ENCODE measurements around the gene KASH5. TPM values are rescaled to one million over a fixed set of nuclear protein-coding genes. Genes with fewer than 3 reads are reported as not detected.

Gene KASH5
- total RNA-seq, 1 experiment from 2014 or later = not detected

DNA sequence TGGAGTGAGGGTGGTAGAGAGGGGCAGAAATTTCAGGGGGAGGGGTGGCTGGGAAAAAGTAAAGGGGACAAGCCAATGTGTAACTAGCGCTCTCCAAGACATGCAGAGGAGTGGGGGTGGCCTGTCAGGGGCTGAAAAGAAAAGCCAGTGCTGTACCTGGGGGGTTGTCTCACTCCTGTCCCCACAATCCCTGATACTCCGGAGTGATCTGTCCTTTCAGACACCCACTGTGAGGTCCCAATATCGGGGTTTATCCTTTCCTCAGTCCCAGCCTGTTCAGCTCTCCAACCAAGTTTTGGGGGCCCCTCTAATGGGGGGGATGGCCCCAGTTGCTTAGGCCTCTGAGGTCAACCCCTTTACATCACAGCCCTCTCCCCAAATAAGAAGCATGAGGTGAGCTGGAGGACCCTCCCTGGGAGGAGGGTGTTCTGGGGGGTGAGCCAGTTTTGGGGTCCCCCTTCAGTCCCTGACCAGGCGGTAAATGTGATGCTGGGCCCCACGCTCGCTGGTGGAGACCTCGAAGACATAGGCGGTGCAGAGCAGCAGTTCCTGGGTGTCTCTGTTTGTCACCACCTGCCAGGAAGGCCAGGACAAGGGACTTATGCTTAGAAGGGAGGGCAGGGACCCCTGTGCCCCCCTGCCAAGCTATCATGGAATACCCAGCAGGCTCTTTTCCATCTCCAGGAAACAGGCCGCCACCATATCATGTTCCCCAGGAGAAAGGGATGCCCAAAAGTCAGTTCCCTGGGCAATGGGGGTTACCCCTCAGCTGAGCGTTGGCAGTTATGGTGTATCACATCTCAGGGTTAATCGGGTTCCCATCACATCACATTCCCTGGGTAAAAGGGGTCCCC, 47.0 kb upstream of the KASH5 start:
- Histone ChIP-seq H3K9me2 (replicated peaks; ENCODE audit: low read length) (no peaks in the 10 kb centered on the region), H4K20me1 (ENCODE audit: low read length) (no peaks in the 10 kb centered on the region)
- ATAC-seq = no peak

DNA sequence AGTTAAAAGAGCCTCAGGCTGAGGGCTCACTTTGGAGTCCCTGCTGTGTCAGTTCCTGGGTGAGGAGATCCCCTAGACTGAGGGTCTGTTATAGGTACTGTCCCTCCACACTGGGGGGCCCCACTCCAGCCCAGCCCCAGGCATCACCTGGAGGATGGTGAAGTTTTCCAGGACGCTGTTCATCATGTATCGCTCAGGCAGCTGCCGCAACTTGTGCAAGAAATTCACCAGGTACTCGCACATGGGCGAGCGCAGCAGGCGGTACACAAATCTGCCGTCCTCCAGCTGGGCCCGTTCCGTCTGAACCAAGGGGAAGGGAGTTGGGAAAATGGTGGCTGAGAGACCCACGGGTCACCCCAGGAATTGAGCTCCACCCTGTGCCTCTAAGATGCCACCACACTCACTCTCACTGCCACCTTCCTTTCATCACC, 45.7 kb upstream of the KASH5 start:
- no peak overlapping the region for H3K4me3 ChIP-seq (ENCODE audit: low read length)
- H3K36me3 ChIP-seq (ENCODE audit: low read depth, low read length) = peaks cover 36% of the 10 kb centered on the region; the same call in 1 of the 2 replicates
- TF ChIP-seq EZH2phosphoT487 (IDR thresholded peaks at IDR 0.05; ENCODE audit: borderline replicate concordance, low read length) (no peak), EZH2 (IDR thresholded peaks at IDR 0.05; ENCODE audit: low read length, unreplicated experiment) (no peak)
- TF ChIP-seq, protein P1, sequence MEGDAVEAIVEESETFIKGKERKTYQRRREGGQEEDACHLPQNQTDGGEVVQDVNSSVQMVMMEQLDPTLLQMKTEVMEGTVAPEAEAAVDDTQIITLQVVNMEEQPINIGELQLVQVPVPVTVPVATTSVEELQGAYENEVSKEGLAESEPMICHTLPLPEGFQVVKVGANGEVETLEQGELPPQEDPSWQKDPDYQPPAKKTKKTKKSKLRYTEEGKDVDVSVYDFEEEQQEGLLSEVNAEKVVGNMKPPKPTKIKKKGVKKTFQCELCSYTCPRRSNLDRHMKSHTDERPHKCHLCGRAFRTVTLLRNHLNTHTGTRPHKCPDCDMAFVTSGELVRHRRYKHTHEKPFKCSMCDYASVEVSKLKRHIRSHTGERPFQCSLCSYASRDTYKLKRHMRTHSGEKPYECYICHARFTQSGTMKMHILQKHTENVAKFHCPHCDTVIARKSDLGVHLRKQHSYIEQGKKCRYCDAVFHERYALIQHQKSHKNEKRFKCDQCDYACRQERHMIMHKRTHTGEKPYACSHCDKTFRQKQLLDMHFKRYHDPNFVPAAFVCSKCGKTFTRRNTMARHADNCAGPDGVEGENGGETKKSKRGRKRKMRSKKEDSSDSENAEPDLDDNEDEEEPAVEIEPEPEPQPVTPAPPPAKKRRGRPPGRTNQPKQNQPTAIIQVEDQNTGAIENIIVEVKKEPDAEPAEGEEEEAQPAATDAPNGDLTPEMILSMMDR (conservative IDR thresholded peaks at IDR 0.05; ENCODE audit: low read depth, low read length) = no peak
- H3K9ac ChIP-seq (ENCODE audit: low read length) = no peak overlapping the region
- DNase-seq = no peak
- H3K79me2 ChIP-seq (ENCODE audit: low read length) = no peaks in the 10 kb centered on the region
- no peak overlapping the region for H3K27ac ChIP-seq (ENCODE audit: low read length)
- H4K20me1 ChIP-seq (ENCODE audit: low read length) = no peaks in the 10 kb centered on the region
- CTCF ChIA-PET = no interaction called here
- intact Hi-C loops (cut with micrococcal nuclease) = no loop called here
- no peak overlapping the region for H2AFZ ChIP-seq (ENCODE audit: low read length)
- H3K27me3 ChIP-seq (ENCODE audit: low read length) = no peaks in the 10 kb centered on the region
- H3F3A ChIP-seq (ENCODE audit: low read length, unreplicated experiment) = no peaks in the 10 kb centered on the region
- BruUV-seq (replicated peaks) = no TSS peak
- H3K4me2 ChIP-seq (ENCODE audit: low read length) = no peak overlapping the region
- ATAC-seq = no peak
- H3K9me2 ChIP-seq (replicated peaks; ENCODE audit: low read length) = no peaks in the 10 kb centered on the region
- no peaks in the 10 kb centered on the region for H3K9me3 ChIP-seq (ENCODE audit: low read length)
- peaks cover 14% of the 10 kb centered on the region for H3K4me1 ChIP-seq (ENCODE audit: insufficient read depth, low read length)
- POLR2A ChIA-PET (ENCODE audit: unreplicated experiment) = no interaction called here

More for the DNA sequence above, 47.0 kb upstream of the KASH5 start:
- no peak overlapping the region for H3K9ac ChIP-seq (ENCODE audit: low read length)
- H3K9me3 ChIP-seq (ENCODE audit: low read length) = no peaks in the 10 kb centered on the region
- H3K4me2 ChIP-seq (ENCODE audit: low read length) = no peak overlapping the region
- peaks cover 14% of the 10 kb centered on the region for H3K4me1 ChIP-seq (ENCODE audit: insufficient read depth, low read length)
- H3K4me3 ChIP-seq (ENCODE audit: low read length) = no peak overlapping the region
- H3K79me2 ChIP-seq (ENCODE audit: low read length) = no peaks in the 10 kb centered on the region
- intact Hi-C loops (cut with micrococcal nuclease) = no loop called here
- no peak overlapping the region for H3K27ac ChIP-seq (ENCODE audit: low read length)
- H3K27me3 ChIP-seq (ENCODE audit: low read length) = no peaks in the 10 kb centered on the region
- TSS peak; percentile 40 for BruUV-seq (replicated peaks)
- H3K36me3 ChIP-seq (ENCODE audit: low read depth, low read length) = peaks cover 26% of the 10 kb centered on the region; the same call in 1 of the 2 replicates
- TF ChIP-seq EZH2 (IDR thresholded peaks at IDR 0.05; ENCODE audit: low read length, unreplicated experiment) = no peak
- TF ChIP-seq, protein P1 (conservative IDR thresholded peaks at IDR 0.05; ENCODE audit: low read depth, low read length) = no peak
- TF ChIP-seq EZH2phosphoT487 (IDR thresholded peaks at IDR 0.05; ENCODE audit: borderline replicate concordance, low read length) = no peak
- ChIA-PET POLR2A (ENCODE audit: unreplicated experiment) (no interaction called here), CTCF (no interaction called here)
- H3F3A ChIP-seq (ENCODE audit: low read length, unreplicated experiment) = no peaks in the 10 kb centered on the region
- H2AFZ ChIP-seq (ENCODE audit: low read length) = no peak overlapping the region
- no peak for DNase-seq

DNA sequence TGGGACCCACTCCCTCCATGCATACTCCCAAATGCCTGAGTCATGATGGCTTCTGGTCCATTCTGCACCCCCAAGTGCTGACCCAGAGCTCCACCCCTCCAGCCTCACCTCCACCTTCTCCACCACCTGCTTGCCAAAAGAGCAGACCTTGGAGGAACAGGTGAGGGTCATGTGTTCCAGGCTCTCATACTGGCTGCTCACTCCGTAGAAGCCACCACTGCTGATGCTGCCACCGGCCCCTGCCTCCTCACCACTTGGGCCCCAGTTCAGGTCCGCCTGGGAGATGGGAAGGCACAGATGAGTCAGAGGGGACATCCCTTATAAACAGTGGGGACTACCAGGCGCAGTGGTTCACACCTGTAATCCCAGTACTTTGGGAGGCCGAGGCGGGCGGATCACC, 44.9 kb upstream of the KASH5 start:
- Histone ChIP-seq H3K4me1 (ENCODE audit: insufficient read depth, low read length) (peaks cover 14% of the 10 kb centered on the region), H2AFZ (ENCODE audit: low read length) (no peak overlapping the region), H3K27me3 (ENCODE audit: low read length) (no peaks in the 10 kb centered on the region), H3K9me2 (replicated peaks; ENCODE audit: low read length) (no peaks in the 10 kb centered on the region), H3K9me3 (ENCODE audit: low read length) (no peaks in the 10 kb centered on the region), H3K27ac (ENCODE audit: low read length) (no peak overlapping the region), H3K4me2 (ENCODE audit: low read length) (no peak overlapping the region), H3F3A (ENCODE audit: low read length, unreplicated experiment) (no peaks in the 10 kb centered on the region), H3K9ac (ENCODE audit: low read length) (no peak overlapping the region), H3K4me3 (ENCODE audit: low read length) (no peak overlapping the region), H3K36me3 (ENCODE audit: low read depth, low read length) (peaks cover 40% of the 10 kb centered on the region; the same call in 1 of the 2 replicates), H4K20me1 (ENCODE audit: low read length) (no peaks in the 10 kb centered on the region), H3K79me2 (ENCODE audit: low read length) (no peaks in the 10 kb centered on the region)
- DNase-seq = no peak
- ATAC-seq = no peak
- no TSS peak for BruUV-seq (replicated peaks)
- TF ChIP-seq EZH2 (IDR thresholded peaks at IDR 0.05; ENCODE audit: low read length, unreplicated experiment) (no peak), EZH2phosphoT487 (IDR thresholded peaks at IDR 0.05; ENCODE audit: borderline replicate concordance, low read length) (no peak)
- TF ChIP-seq, protein P1 (conservative IDR thresholded peaks at IDR 0.05; ENCODE audit: low read depth, low read length) = no peak
- ChIA-PET POLR2A (ENCODE audit: unreplicated experiment) (no interaction called here), CTCF (no interaction called here)
- intact Hi-C loops (cut with micrococcal nuclease) = no loop called here

All from PC-3 (cell line).